GM12873 (cell line): ENCODE measurements around the gene LMTK3.

Experiments used
- CTCF ChIP-seq: IDR thresholded peaks from 2 replicates; pipeline ENCODE4 v1.5.1; 2012; ENCODE audit warnings: low read depth, mild to moderate bottlenecking, moderate library complexity, low read length, control low read depth; ENCODE audit not compliant: insufficient read depth; ENCODE audit errors: missing control alignments

Gene LMTK3

GRCh38 chr19:48518207-48518606 lies 6.6 kb upstream of the LMTK3 start:
- no peak for TF ChIP-seq CTCF

- TF ChIP-seq CTCF: no peak
Measured at GRCh38 chr19:48516536-48516935, 4.9 kb upstream of the LMTK3 start.

GRCh38 chr19:48514123-48514458 lies 2.5 kb upstream of the LMTK3 start:
- TF ChIP-seq CTCF: no peak

GRCh38 chr19:48513289-48514122 lies 1.9 kb upstream of the LMTK3 start:
- no peak for TF ChIP-seq CTCF

- no peak for TF ChIP-seq CTCF
Measured at GRCh38 chr19:48512504-48513288, 1.1 kb upstream of the LMTK3 start.

GRCh38 chr19:48511321-48511731 lies 309 bp downstream of the LMTK3 start:
- no peak for TF ChIP-seq CTCF
